Endothelial cell of umbilical vein (primary cell): ENCODE results near the gene MYO18A. TPM values are rescaled to one million over a fixed set of nuclear protein-coding genes. Genes with fewer than 3 reads are reported as not detected.

Experiments used
- BruUV-seq: library from RNA; stranded (reverse); fragments of 400-500 nt; replicated peaks from 2 replicates; lab custom pipeline; 2021; lab: Mats Ljungman, UMichigan
- CTCF ChIA-PET: fragments of 300-600, 350-600 bp; sonication (Branson Sonifier 250); formaldehyde crosslinking; loops from one replicate; lab custom pipeline; 2021; ENCODE audit warnings: antibody characterized with exemption, inconsistent platforms; lab: Charles Lee
- POLR2A ChIA-PET: fragments of 300-600, 350-600 bp; sonication (Branson Sonifier 250); formaldehyde crosslinking; loops from one replicate; lab custom pipeline; 2021; ENCODE audit warnings: antibody characterized with exemption, inconsistent platforms; lab: Charles Lee
- DNase-seq: peaks from one replicate; pipeline ENCODE4 v3.0.0-alpha.2; 2011; ENCODE audit warnings: low read depth, low spot score
- FAIRE-seq: peaks from 2 replicates; lab custom pipeline; 2011; peaks lifted over from hg19 to GRCh38; lab: Jason Lieb, UNC
- H2AFZ ChIP-seq: 2 replicates; pipeline ENCODE4 v1.6.0; 2012; ENCODE audit warnings: low read depth, low read length, control low read depth, inconsistent platforms
- H3K27ac ChIP-seq: 2 replicates; pipeline ENCODE4 v1.5.1; 2011; ENCODE audit warnings: low read depth, mild to moderate bottlenecking, control low read depth, low read length, moderate library complexity; ENCODE audit not compliant: insufficient read depth
- H3K27me3 ChIP-seq, 2 experiments: 2 replicates each; pipeline versions ENCODE4 v1.6.0 to v1.6.1; 2011; ENCODE audit warnings: low read length in 2 of 2, mixed read lengths in 1 of 2; ENCODE audit not compliant: control insufficient read depth in 2 of 2, insufficient read depth in 2 of 2
- H3K36me3 ChIP-seq, 2 experiments: 2 replicates in 1 of 2; 3 replicates in 1 of 2; pipeline ENCODE4 v1.5.1; 2011; ENCODE audit warnings: low read length in 2 of 2, mild to moderate bottlenecking in 1 of 2, moderate library complexity in 1 of 2; ENCODE audit not compliant: control insufficient read depth in 2 of 2, insufficient read depth in 2 of 2; ENCODE audit errors: extremely low read depth in 1 of 2
- H3K4me1 ChIP-seq: 3 replicates; pipeline ENCODE4 v1.5.1; 2011; ENCODE audit warnings: mild to moderate bottlenecking, low read length; ENCODE audit not compliant: control insufficient read depth, insufficient read depth; ENCODE audit errors: extremely low read depth
- H3K4me2 ChIP-seq: 2 replicates; pipeline ENCODE4 v1.6.1; 2011; ENCODE audit warnings: low read length, control low read depth, mixed read lengths; ENCODE audit not compliant: insufficient read depth
- H3K4me3 ChIP-seq, 3 experiments: fragments of 200-600 bp in 1 of 3; sonication (generic), shearing (Covaris generic) in 1 of 3; replicated peaks in 1 of 3; 2 replicates each; pipeline ENCODE4 v1.5.1; 2011 to 2016; ENCODE audit warnings: control low read depth in 3 of 3, low read length in 3 of 3, mild to moderate bottlenecking in 2 of 3, inconsistent platforms in 1 of 3, low read depth in 1 of 3, moderate library complexity in 1 of 3; ENCODE audit not compliant: insufficient read depth in 1 of 3
- H3K79me2 ChIP-seq: 2 replicates; pipeline ENCODE4 v1.6.0; 2012; ENCODE audit warnings: low read length, inconsistent platforms; ENCODE audit not compliant: control insufficient read depth, insufficient read depth
- H3K9ac ChIP-seq: replicated peaks from 2 replicates; pipeline ENCODE3; 2011; ENCODE audit warnings: low read length, control low read depth; ENCODE audit not compliant: insufficient read depth; ENCODE audit errors: extremely low read depth
- H3K9me1 ChIP-seq: replicated peaks from 3 replicates; pipeline ENCODE4 v1.6.0; 2011; ENCODE audit warnings: mild to moderate bottlenecking, low read length; ENCODE audit not compliant: control insufficient read depth, insufficient read depth; ENCODE audit errors: extremely low read depth
- H3K9me3 ChIP-seq: replicated peaks from 2 replicates; pipeline ENCODE4 v1.5.1; 2012; ENCODE audit warnings: low read length, inconsistent platforms; ENCODE audit not compliant: control insufficient read depth, insufficient read depth
- H4K20me1 ChIP-seq: replicated peaks from 2 replicates; pipeline ENCODE3; 2011; ENCODE audit warnings: mild to moderate bottlenecking, low read length; ENCODE audit not compliant: control insufficient read depth, insufficient read depth; ENCODE audit errors: extremely low read depth
- EZH2 ChIP-seq: IDR thresholded peaks from 2 replicates; pipeline ENCODE4 v1.6.1; 2012; ENCODE audit warnings: borderline replicate concordance, low read depth, mild to moderate bottlenecking, moderate library complexity, low read length, inconsistent platforms; ENCODE audit not compliant: severe bottlenecking
- POLR2AphosphoS5 ChIP-seq: IDR thresholded peaks from 2 replicates; pipeline ENCODE4 v1.6.1; 2012; ENCODE audit warnings: low read depth, mild to moderate bottlenecking, control low read depth, low read length, moderate library complexity; ENCODE audit not compliant: insufficient read depth
- dilution Hi-C: fragments of 300-500 bp; cut with MboI; formaldehyde crosslinking; loops from one replicate; pipeline ENCODE4 v1.15.0; 2019; ENCODE audit warnings: low sequenced_read_pairs; ENCODE audit not compliant: extremely low pct_ligation_motif_present
- intact Hi-C: fragments of 100-400 bp; cut with micrococcal nuclease; formaldehyde crosslinking; loops from one replicate; pipeline ENCODE4 v1.10.0; 2022
- polyA plus RNA-seq, 4 experiments: library from polyadenylated mRNA; depleted of rRNA in 3 of 4; stranded (reverse) in 3 of 4; unstranded in 1 of 4; fragments of >200 nt; gene quantifications; 2 replicates each; pipeline versions ENCODE4 v1.2.1 to v1.2.3, GENCODE V29; 2011 to 2012; ENCODE audit warnings: missing spikeins in 1 of 4
- total RNA-seq: library from RNA; stranded (reverse); gene quantifications from 2 replicates; pipeline ENCODE4 v1.2.3, GENCODE V29; 2021
- TF ChIP-seq, protein P1 (sequence below): IDR thresholded peaks from 2 replicates; pipeline ENCODE4 v1.6.1; 2011; ENCODE audit not compliant: insufficient read depth, insufficient read length
- TF ChIP-seq, protein P2 (sequence below), 2 donors: IDR thresholded peaks; 1 replicate in 1 of 2; 2 replicates in 1 of 2; pipeline ENCODE4 v1.5.1; 2011; ENCODE audit warnings: low read length in 2 of 2, mild to moderate bottlenecking in 2 of 2, moderate library complexity in 2 of 2, control low read depth in 1 of 2, inconsistent platforms in 1 of 2, low read depth in 1 of 2; ENCODE audit not compliant: insufficient read depth in 1 of 2; ENCODE audit errors: extremely low read depth in 1 of 2

MYO18A gene
- total and polyA plus RNA-seq, 2 donors (not counting 3 experiments of a cell fraction or from before 2014, with no cell fraction given) = 3.9 to 28.3 TPM

GRCh38 chr17:29021226-29021625 is 159.0 kb downstream of the MYO18A start:
- peaks cover 7% of the 10 kb centered on the region for H3K4me1 ChIP-seq
- no peaks in the 10 kb centered on the region for H3K9me1 ChIP-seq
- no peaks in the 10 kb centered on the region for H3K79me2 ChIP-seq
- no TSS peak for BruUV-seq
- no peak overlapping the region for H3K4me2 ChIP-seq
- POLR2A ChIA-PET = no interaction called here
- no peak overlapping the region for H3K27ac ChIP-seq
- H3K36me3 ChIP-seq = no peaks in the 10 kb centered on the region
- TF ChIP-seq, protein P1, sequence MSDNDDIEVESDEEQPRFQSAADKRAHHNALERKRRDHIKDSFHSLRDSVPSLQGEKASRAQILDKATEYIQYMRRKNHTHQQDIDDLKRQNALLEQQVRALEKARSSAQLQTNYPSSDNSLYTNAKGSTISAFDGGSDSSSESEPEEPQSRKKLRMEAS = no peak
- no peak for TF ChIP-seq POLR2AphosphoS5
- TF ChIP-seq EZH2 = no peak
- TF ChIP-seq, protein P2, sequence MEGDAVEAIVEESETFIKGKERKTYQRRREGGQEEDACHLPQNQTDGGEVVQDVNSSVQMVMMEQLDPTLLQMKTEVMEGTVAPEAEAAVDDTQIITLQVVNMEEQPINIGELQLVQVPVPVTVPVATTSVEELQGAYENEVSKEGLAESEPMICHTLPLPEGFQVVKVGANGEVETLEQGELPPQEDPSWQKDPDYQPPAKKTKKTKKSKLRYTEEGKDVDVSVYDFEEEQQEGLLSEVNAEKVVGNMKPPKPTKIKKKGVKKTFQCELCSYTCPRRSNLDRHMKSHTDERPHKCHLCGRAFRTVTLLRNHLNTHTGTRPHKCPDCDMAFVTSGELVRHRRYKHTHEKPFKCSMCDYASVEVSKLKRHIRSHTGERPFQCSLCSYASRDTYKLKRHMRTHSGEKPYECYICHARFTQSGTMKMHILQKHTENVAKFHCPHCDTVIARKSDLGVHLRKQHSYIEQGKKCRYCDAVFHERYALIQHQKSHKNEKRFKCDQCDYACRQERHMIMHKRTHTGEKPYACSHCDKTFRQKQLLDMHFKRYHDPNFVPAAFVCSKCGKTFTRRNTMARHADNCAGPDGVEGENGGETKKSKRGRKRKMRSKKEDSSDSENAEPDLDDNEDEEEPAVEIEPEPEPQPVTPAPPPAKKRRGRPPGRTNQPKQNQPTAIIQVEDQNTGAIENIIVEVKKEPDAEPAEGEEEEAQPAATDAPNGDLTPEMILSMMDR (IDR thresholded peaks at IDR 0.05; ENCODE audit: extremely low read depth in 1 of 2, insufficient read depth in 1 of 2, low read depth in 1 of 2, low read length in 2 of 2) = no peak
- intact Hi-C loops = no loop called here
- DNase-seq = no peak
- H4K20me1 ChIP-seq = no peaks in the 10 kb centered on the region
- no peak overlapping the region for H2AFZ ChIP-seq
- no peaks in the 10 kb centered on the region for H3K9me3 ChIP-seq
- no peak overlapping the region for H3K4me3 ChIP-seq
- H3K9ac ChIP-seq = no peak overlapping the region
- FAIRE-seq = no peak
- CTCF ChIA-PET = no interaction called here
- dilution Hi-C loops = no loop called here
- peaks cover 45 to 54% of the 10 kb centered on the region in 2 experiments for H3K27me3 ChIP-seq

Other genes with a start within 250 kb of the MYO18A start
- gene PHF12, start 228.9 kb downstream of the MYO18A start, total RNA-seq = 36.4 and 44.2 TPM in 2 replicates
- gene PHF12, start 228.9 kb downstream of the MYO18A start, polyA plus RNA-seq = 24.3 and 26.6 TPM in 2 replicates
- not detected in 2 replicates for gene SEZ6, start 174.4 kb downstream of the MYO18A start, total RNA-seq
- gene SEZ6, start 174.4 kb downstream of the MYO18A start, polyA plus RNA-seq = not detected in 2 replicates
- 2.2 and 2.5 TPM in 2 replicates for gene PIPOX, start 137.3 kb downstream of the MYO18A start, total RNA-seq
- gene PIPOX, start 137.3 kb downstream of the MYO18A start, polyA plus RNA-seq = 0.62 and 0.81 TPM in 2 replicates
- not detected in 2 replicates for gene CRYBA1, start 66.5 kb upstream of the MYO18A start, total RNA-seq
- not detected in 2 replicates for gene CRYBA1, start 66.5 kb upstream of the MYO18A start, polyA plus RNA-seq
- 51.1 and 60.7 TPM in 2 replicates for gene NUFIP2, start 113.8 kb upstream of the MYO18A start, total RNA-seq
- 27.2 and 38.8 TPM in 2 replicates for gene NUFIP2, start 113.8 kb upstream of the MYO18A start, polyA plus RNA-seq
- 64.3 and 82.2 TPM in 2 replicates for gene TAOK1, start 210.0 kb upstream of the MYO18A start, total RNA-seq
- 8.4 and 11.0 TPM in 2 replicates for gene TAOK1, start 210.0 kb upstream of the MYO18A start, polyA plus RNA-seq